CD4-positive, alpha-beta T cell treated with Interleukin-17A for 1 hour (primary cell): ENCODE data around the gene ARL8A.

Experiments
- DNase-seq: peaks from one replicate; pipeline ENCODE4 v3.0.0-alpha.2; 2020

ARL8A gene

GRCh38 chr1:202107801-202108731 is 36.5 kb downstream of the ARL8A start:
- DNase-seq, result no peak

- no peak for DNase-seq
These were observed 37.2 kb downstream of the ARL8A start for GRCh38 chr1:202107321-202107761.

DNA sequence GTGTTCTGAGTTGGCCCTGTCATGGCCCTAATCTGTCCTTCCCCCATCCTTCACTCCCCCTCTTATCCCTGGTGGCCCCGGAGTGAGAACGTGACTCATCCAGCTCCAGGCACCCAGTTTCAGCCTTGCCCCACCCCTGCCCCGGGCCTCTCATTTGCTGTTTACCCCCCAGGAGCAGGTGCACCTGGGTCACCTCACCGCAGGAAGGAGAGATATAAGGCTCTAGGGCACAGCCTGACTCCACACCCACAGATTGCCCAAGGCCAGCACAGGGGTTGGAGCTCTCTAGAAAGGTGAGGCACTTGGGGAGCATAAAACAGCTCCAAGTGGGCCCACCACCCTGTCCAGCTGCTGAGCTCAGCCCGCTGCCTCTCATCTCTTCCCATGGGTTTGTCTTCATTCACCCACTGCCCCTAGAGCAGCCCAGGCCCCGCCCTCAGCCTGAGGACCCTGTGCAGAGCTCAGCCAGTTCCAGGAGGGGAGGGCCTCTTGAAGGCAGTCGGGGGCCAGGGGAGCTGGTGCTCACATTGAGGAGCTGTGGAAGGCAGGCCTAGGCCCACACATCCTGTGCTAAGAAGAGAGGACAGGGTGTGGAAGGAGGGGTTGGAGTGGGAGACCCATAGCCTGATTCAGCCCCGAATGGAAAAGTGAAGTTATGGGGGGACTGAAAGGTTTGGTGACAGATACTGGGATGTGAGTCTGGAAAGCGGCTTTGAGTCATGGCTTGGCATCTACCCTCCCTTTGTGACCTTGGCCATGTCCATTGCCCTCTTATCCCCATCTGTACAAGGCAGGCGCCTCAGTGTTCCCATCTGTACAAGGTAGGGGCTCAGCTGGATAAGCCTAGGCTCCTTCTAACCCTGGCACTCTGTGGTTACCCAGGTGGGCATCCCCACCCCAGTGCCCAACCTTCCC is 37.9 kb downstream of the ARL8A start:
- no peak for DNase-seq

GRCh38 chr1:202105571-202106339 is 38.8 kb downstream of the ARL8A start:
- no peak for DNase-seq

DNA sequence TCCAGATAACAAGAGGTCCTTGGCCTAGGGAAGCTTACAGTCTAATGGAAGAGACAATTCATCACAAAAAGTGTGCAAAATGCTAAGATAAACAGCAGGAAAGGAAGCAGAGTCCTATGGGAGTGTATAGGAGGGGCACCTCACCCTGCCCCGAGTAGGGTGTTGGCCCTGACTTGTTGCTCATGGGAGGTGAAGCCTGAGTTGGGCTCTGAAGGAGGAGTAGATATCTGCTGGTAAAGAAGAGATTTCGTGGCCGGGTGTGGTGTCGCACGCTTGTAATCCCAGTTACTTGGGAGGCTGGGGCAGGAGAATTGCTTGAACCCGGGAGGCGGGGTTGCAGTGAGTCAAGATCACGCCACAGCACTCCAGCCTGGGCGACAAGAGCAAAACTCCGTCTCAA is 40.5 kb downstream of the ARL8A start:
- no peak for DNase-seq

GRCh38 chr1:202101184-202101583 is 43.4 kb downstream of the ARL8A start:
- no peak for DNase-seq

DNA sequence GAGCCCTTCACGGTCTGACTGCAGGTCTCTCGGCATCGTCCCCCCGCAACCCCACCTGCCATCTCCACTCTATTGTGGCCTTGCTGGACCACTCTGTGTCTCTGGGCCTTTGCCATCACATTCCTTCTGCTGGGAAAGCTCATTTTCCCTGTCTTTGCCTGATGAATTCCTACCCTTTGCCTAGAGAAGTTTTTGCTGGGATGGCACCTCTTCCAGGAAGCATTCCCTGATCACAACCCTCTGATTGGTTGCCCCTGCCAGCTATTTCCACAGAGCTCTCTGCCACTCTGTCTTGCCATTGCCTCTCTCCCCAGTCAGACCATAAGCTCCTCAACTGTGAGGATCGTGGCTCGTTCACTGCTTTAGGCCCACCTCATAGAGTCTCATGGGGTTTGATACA is 50.7 kb downstream of the ARL8A start:
- no peak for DNase-seq

GRCh38 chr1:202090994-202091393 is 53.5 kb downstream of the ARL8A start:
- no peak for DNase-seq

GRCh38 chr1:202088206-202088605 is 56.3 kb downstream of the ARL8A start:
- DNase-seq, result no peak

DNA sequence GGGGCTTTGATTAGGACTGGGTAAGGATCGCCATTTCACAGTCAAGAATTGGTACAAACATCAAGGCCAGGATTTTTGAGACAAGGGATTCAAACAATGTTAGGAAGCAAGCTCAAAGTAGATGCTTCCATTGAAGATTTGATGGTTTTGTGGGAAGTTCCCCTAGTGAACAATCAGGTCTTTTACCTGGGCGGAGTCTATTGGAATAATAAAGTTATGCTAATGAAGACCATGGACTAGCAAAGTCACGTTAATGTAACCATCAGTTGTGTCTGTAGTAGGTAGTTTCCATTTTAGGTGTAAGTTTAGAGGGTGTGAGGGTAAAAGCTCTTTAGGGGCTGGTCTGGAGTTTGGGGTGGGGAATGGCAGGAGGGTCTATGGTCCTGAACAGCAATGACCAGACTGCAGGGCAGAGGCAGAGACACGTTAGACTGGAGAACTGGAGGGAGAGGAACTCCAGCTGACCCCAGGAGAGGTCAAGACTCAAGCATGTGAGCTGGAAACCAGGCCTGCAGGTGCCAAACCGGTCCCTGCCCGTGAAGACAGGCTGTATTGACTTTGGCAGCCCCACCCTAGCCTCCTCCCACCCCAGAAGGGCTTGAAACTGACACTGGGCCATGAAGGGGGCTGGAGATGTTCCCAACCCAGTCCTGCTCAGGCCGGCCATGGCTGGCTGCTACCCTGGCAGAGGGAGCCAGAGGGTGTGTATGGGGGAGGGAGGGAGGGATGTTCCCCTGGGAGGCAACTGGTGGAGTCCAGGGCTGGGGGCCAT is 57.8 kb downstream of the ARL8A start:
- no peak for DNase-seq

- DNase-seq, result no peak
These were observed 58.7 kb downstream of the ARL8A start for GRCh38 chr1:202085682-202086373.

- DNase-seq, result no peak
These were observed 59.5 kb downstream of the ARL8A start for GRCh38 chr1:202084791-202085681.
